Left lobe of liver (tissue), 2 donors: ENCODE results near the gene DIS3. TPM values are rescaled to one million over a fixed set of nuclear protein-coding genes. Genes with fewer than 3 reads are reported as not detected.
A peak's percentile ranks its signal among the peaks of the same experiment; 100 is the strongest.
"Not testable (repeated sequence)": the region's sequence is repeated elsewhere in the genome, so short reads cannot be mapped to it uniquely, and the experiment has no call there.

Source experiments
- ATAC-seq: fragments of 200-7000 bp; cut with Tn5 transposase; one replicate; pipeline ENCODE4 v1.9.1; 2020; ENCODE audit warnings: mild to moderate bottlenecking, moderate library complexity
- DNase-seq: peaks from one replicate; pipeline ENCODE4 v3.0.0-alpha.2; 2020; ENCODE audit warnings: low spot score
- total RNA-seq: library from RNA; stranded (reverse); gene quantifications from one replicate; pipeline ENCODE4 v1.2.1, GENCODE V29; 2021
- donor health status: DM: no; HTN: no; CAD: no; lungs with moderate emphysema.
- donor health status: DM: no; HTN: yes; CAD: no.

The DIS3 gene
- 13.8 TPM for total RNA-seq

GRCh38 chr13:72781451-72782439, at the start of gene DIS3, which contains the start of gene PIBF1:
Gene DIS3 (minus strand): TSS chr13:72781900. CDS start chr13:72781832, 68 bp downstream.
Gene PIBF1 (plus strand): TSS chr13:72782133. CDS start chr13:72783470, 1,337 bp downstream.
- DNase-seq: peak; percentile 98
- ATAC-seq: peak; percentile 99

GRCh38 chr13:72823724-72824123, 42.0 kb upstream of the DIS3 start:
- DNase-seq (no peak), ATAC-seq (no peak)

- no peak for DNase-seq
- ATAC-seq: no peak
Measured at GRCh38 chr13:72823081-72823480, 41.4 kb upstream of the DIS3 start.

- no peak for DNase-seq
- ATAC-seq: no peak
Measured at GRCh38 chr13:72820898-72821279, 39.2 kb upstream of the DIS3 start.

GRCh38 chr13:72820156-72820897, 38.6 kb upstream of the DIS3 start:
- ATAC-seq (no peak), DNase-seq (no peak)

GRCh38 chr13:72808917-72809500, 27.3 kb upstream of the DIS3 start:
- DNase-seq (no peak), ATAC-seq (peak; percentile 64)

GRCh38 chr13:72806514-72806913, 24.8 kb upstream of the DIS3 start:
- not testable (repeated sequence) for ATAC-seq, DNase-seq

- DNase-seq (no peak), ATAC-seq (no peak)
Measured at GRCh38 chr13:72805676-72806346, 24.1 kb upstream of the DIS3 start.

GRCh38 chr13:72804301-72804700, 22.6 kb upstream of the DIS3 start:
- DNase-seq (no peak), ATAC-seq (no peak)

- ATAC-seq: peak; percentile 67
- DNase-seq: no peak
Measured at GRCh38 chr13:72798817-72799216, 17.1 kb upstream of the DIS3 start.

- ATAC-seq (peak; percentile 81), DNase-seq (no peak)
Measured at GRCh38 chr13:72792640-72793039, 10.9 kb upstream of the DIS3 start.

GRCh38 chr13:72788831-72789230, 7.1 kb upstream of the DIS3 start:
- DNase-seq (no peak), ATAC-seq (no peak)

GRCh38 chr13:72784679-72785078, 3.0 kb upstream of the DIS3 start:
- not testable (repeated sequence) for ATAC-seq, DNase-seq

GRCh38 chr13:72782717-72783116, 1.0 kb upstream of the DIS3 start:
- DNase-seq: no peak

GRCh38 chr13:72774019-72774418, 7.7 kb downstream of the DIS3 start:
- ATAC-seq (no peak), DNase-seq (no peak)

More at GRCh38 chr13:72782717-72783116, 1.0 kb upstream of the DIS3 start:
- no peak for ATAC-seq

GRCh38 chr13:72763411-72763810, 18.3 kb downstream of the DIS3 start:
- no peak for DNase-seq
- no peak for ATAC-seq

GRCh38 chr13:72760189-72760588, 21.5 kb downstream of the DIS3 start:
- ATAC-seq (no peak), DNase-seq (no peak)

- no peak for ATAC-seq
- no peak for DNase-seq
Measured at GRCh38 chr13:72757792-72758535, 23.7 kb downstream of the DIS3 start.

- ATAC-seq (no peak), DNase-seq (no peak)
Measured at GRCh38 chr13:72754111-72754510, 27.6 kb downstream of the DIS3 start.

GRCh38 chr13:72751220-72751619, 30.5 kb downstream of the DIS3 start:
- ATAC-seq (no peak), DNase-seq (no peak)
